Mesenchymal stem cell (in vitro differentiated cells and primary cell): Measurements from ENCODE around the gene CHCHD6.

Experiments
- DNase-seq: peaks from one replicate; pipeline ENCODE4 v3.0.0-alpha.2; 2013
- H2AFZ ChIP-seq: one replicate; pipeline ENCODE4 v1.6.1; 2013; ENCODE audit warnings: low read depth, mild to moderate bottlenecking, control low read depth, inconsistent platforms, low read length, moderate library complexity
- H2AK5ac ChIP-seq: 2 replicates; pipeline ENCODE4 v1.6.1; 2013; ENCODE audit warnings: low read length, moderate library complexity, mild to moderate bottlenecking, inconsistent platforms; ENCODE audit not compliant: severe bottlenecking
- H2BK120ac ChIP-seq: one replicate; pipeline ENCODE4 v1.6.1; 2013; ENCODE audit warnings: low read depth, mild to moderate bottlenecking, inconsistent platforms, low read length, moderate library complexity
- H2BK12ac ChIP-seq, 2 experiments: one replicate each; pipeline ENCODE4 v1.6.1; 2013; ENCODE audit warnings: inconsistent platforms in 2 of 2, low read length in 2 of 2, mild to moderate bottlenecking in 2 of 2, moderate library complexity in 2 of 2, control low read depth in 1 of 2
- H2BK15ac ChIP-seq: one replicate; pipeline ENCODE4 v1.6.1; 2013; ENCODE audit warnings: mild to moderate bottlenecking, low read depth, inconsistent platforms; ENCODE audit not compliant: poor library complexity, severe bottlenecking
- H2BK5ac ChIP-seq: 2 replicates; pipeline ENCODE4 v1.6.1; 2013; ENCODE audit warnings: low read depth, mild to moderate bottlenecking, low read length, control low read depth, inconsistent platforms; ENCODE audit not compliant: poor library complexity, severe bottlenecking
- H3K14ac ChIP-seq, 2 experiments: one replicate each; pipeline ENCODE4 v1.6.1; 2013; ENCODE audit warnings: inconsistent platforms in 2 of 2, low read length in 2 of 2, control low read depth in 1 of 2, mild to moderate bottlenecking in 1 of 2, moderate library complexity in 1 of 2
- H3K18ac ChIP-seq, 2 experiments: one replicate each; pipeline ENCODE4 v1.6.1; 2013; ENCODE audit warnings: inconsistent platforms in 2 of 2, low read length in 2 of 2, control low read depth in 1 of 2, low read depth in 1 of 2, mild to moderate bottlenecking in 1 of 2
- H3K23ac ChIP-seq, 2 experiments: one replicate each; pipeline ENCODE4 v1.6.1; 2013; ENCODE audit warnings: inconsistent platforms in 2 of 2, low read length in 2 of 2, mild to moderate bottlenecking in 2 of 2, moderate library complexity in 2 of 2, control low read depth in 1 of 2
- H3K27ac ChIP-seq: 2 replicates; pipeline ENCODE4 v1.5.1; 2013; ENCODE audit warnings: mild to moderate bottlenecking, moderate library complexity, low read length, control low read depth, inconsistent platforms; ENCODE audit not compliant: poor library complexity, severe bottlenecking
- H3K27me3 ChIP-seq, 2 experiments: 2 replicates each; pipeline versions ENCODE4 v1.6.1 to v1.7.0; 2013; ENCODE audit warnings: low read length in 2 of 2, mild to moderate bottlenecking in 2 of 2, moderate library complexity in 2 of 2, control low read depth in 1 of 2, inconsistent platforms in 1 of 2; ENCODE audit not compliant: control insufficient read depth in 1 of 2, insufficient read depth in 1 of 2
- H3K36me3 ChIP-seq, 2 experiments: 2 replicates each; pipeline versions ENCODE4 v1.6.1 to v1.7.0; 2013; ENCODE audit warnings: low read length in 2 of 2, control low read depth in 1 of 2, inconsistent platforms in 1 of 2, low read depth in 1 of 2, mild to moderate bottlenecking in 1 of 2; ENCODE audit not compliant: insufficient read depth in 2 of 2, control insufficient read depth in 1 of 2
- H3K4ac ChIP-seq, 2 experiments: one replicate each; pipeline ENCODE4 v1.6.1; 2013; ENCODE audit warnings: inconsistent platforms in 2 of 2, low read length in 2 of 2, mild to moderate bottlenecking in 2 of 2, moderate library complexity in 2 of 2, control low read depth in 1 of 2, low read depth in 1 of 2
- H3K4me1 ChIP-seq: 2 replicates; pipeline ENCODE4 v1.6.1; 2013; ENCODE audit warnings: low read depth, low read length, control low read depth; ENCODE audit not compliant: control insufficient read depth, insufficient read depth
- H3K4me2 ChIP-seq: 2 replicates; pipeline ENCODE4 v1.6.1; 2013; ENCODE audit warnings: low read length, mild to moderate bottlenecking, inconsistent platforms; ENCODE audit not compliant: poor library complexity, severe bottlenecking
- H3K4me3 ChIP-seq, 2 experiments: 2 replicates each; pipeline versions ENCODE4 v1.5.1 to v1.7.0; 2013; ENCODE audit warnings: low read length in 2 of 2, mild to moderate bottlenecking in 2 of 2, control low read depth in 1 of 2, low read depth in 1 of 2; ENCODE audit not compliant: insufficient read depth in 1 of 2
- H3K79me1 ChIP-seq: replicated peaks from 2 replicates; pipeline ENCODE4 v1.6.1; 2013; ENCODE audit warnings: mild to moderate bottlenecking, control low read depth, low read length, inconsistent platforms; ENCODE audit not compliant: poor library complexity, severe bottlenecking
- H3K9ac ChIP-seq: 2 replicates; pipeline ENCODE4 v1.7.0; 2013; ENCODE audit warnings: mild to moderate bottlenecking, low read length, moderate library complexity
- H3K9me3 ChIP-seq: 2 replicates; pipeline ENCODE4 v1.7.0; 2013; ENCODE audit warnings: mild to moderate bottlenecking, low read length; ENCODE audit not compliant: control insufficient read depth
- H4K8ac ChIP-seq: one replicate; pipeline ENCODE4 v1.6.1; 2013; ENCODE audit warnings: inconsistent platforms, mild to moderate bottlenecking, low read length, moderate library complexity
- H4K91ac ChIP-seq: one replicate; pipeline ENCODE4 v1.6.1; 2013; ENCODE audit warnings: mild to moderate bottlenecking, low read length, inconsistent platforms
- WGBS: methylation state at CpG from one replicate; pipeline ENCODE4 v1.1.7; 2013; ENCODE audit warnings: mixed read lengths; 5-methylcytosine and 5-hydroxymethylcytosine counted together

The CHCHD6 gene

GRCh38 chr3:127004641-127005397, 300.8 kb downstream of the CHCHD6 start:
- no peak for DNase-seq
- H3K18ac ChIP-seq: peak overlapping the region in 1 of 2 experiments; percentile 5
- no peak overlapping the region for H4K8ac ChIP-seq
- H2BK120ac ChIP-seq: no peak overlapping the region
- no peaks in the 10 kb centered on the region for H3K9me3 ChIP-seq
- H3K4me2 ChIP-seq: no peak overlapping the region
- no peaks in the 10 kb centered on the region for H3K27me3 ChIP-seq
- no peak overlapping the region for H3K23ac ChIP-seq
- peaks cover 18 to 56% of the 10 kb centered on the region in 2 experiments for H3K36me3 ChIP-seq
- no peak overlapping the region for H3K4me3 ChIP-seq
- peak overlapping the region; percentile 30 for H4K91ac ChIP-seq
- no peak overlapping the region for H3K4ac ChIP-seq
- H3K4me1 ChIP-seq: peaks cover 48% of the 10 kb centered on the region
- 97% methylated on average over 31 of the region's 32 CpGs for WGBS
- H3K79me1 ChIP-seq: peaks cover 39% of the 10 kb centered on the region
- H2BK12ac ChIP-seq: peak overlapping the region in 1 of 2 experiments; percentile 33
- H2BK5ac ChIP-seq: no peak overlapping the region
- no peak overlapping the region for H3K14ac ChIP-seq
- no peak overlapping the region for H2BK15ac ChIP-seq
- no peak overlapping the region for H3K27ac ChIP-seq
- no peak overlapping the region for H2AFZ ChIP-seq
- H2AK5ac ChIP-seq: no peak overlapping the region
- H3K9ac ChIP-seq: no peak overlapping the region

GRCh38 chr3:127005864-127006500, 301.9 kb downstream of the CHCHD6 start:
- Histone ChIP-seq H3K23ac (no peak overlapping the region), H3K4me2 (no peak overlapping the region), H2BK15ac (no peak overlapping the region), H3K4me1 (peaks cover 39% of the 10 kb centered on the region), H3K4ac (no peak overlapping the region), H3K9ac (no peak overlapping the region), H4K91ac (peak overlapping the region; percentile 14), H3K36me3 (peaks cover 22 to 56% of the 10 kb centered on the region in 2 experiments), H3K4me3 (no peak overlapping the region), H2AK5ac (no peak overlapping the region), H3K27ac (peak overlapping the region; percentile 11), H2AFZ (no peak overlapping the region), H2BK120ac (no peak overlapping the region), H2BK12ac (no peak overlapping the region), H4K8ac (no peak overlapping the region), H3K79me1 (peaks cover 43% of the 10 kb centered on the region), H2BK5ac (no peak overlapping the region), H3K14ac (no peak overlapping the region), H3K27me3 (no peaks in the 10 kb centered on the region), H3K9me3 (no peaks in the 10 kb centered on the region), H3K18ac (no peak overlapping the region)
- no peak for DNase-seq
- WGBS: 96% methylated on average over 17 of the region's 17 CpGs

- no peaks in the 10 kb centered on the region for H3K9me3 ChIP-seq
- no peak overlapping the region for H3K9ac ChIP-seq
- H2AFZ ChIP-seq: no peak overlapping the region
- H3K36me3 ChIP-seq: peaks cover 25 to 60% of the 10 kb centered on the region in 2 experiments
- no peak overlapping the region for H3K14ac ChIP-seq
- no peak overlapping the region for H3K4me3 ChIP-seq
- no peak overlapping the region for H2BK12ac ChIP-seq
- H3K4ac ChIP-seq: no peak overlapping the region
- no peak overlapping the region for H3K27ac ChIP-seq
- no peak overlapping the region for H3K4me2 ChIP-seq
- no peak overlapping the region for H3K23ac ChIP-seq
- WGBS: 91% methylated on average over 8 of the region's 8 CpGs
- peaks cover 52% of the 10 kb centered on the region for H3K79me1 ChIP-seq
- H3K27me3 ChIP-seq: no peaks in the 10 kb centered on the region
- no peak overlapping the region for H3K18ac ChIP-seq
- H4K8ac ChIP-seq: no peak overlapping the region
- H2BK5ac ChIP-seq: no peak overlapping the region
- no peak overlapping the region for H2AK5ac ChIP-seq
- peaks cover 34% of the 10 kb centered on the region for H3K4me1 ChIP-seq
- H2BK15ac ChIP-seq: no peak overlapping the region
- H4K91ac ChIP-seq: no peak overlapping the region
- no peak for DNase-seq
- H2BK120ac ChIP-seq: no peak overlapping the region
Measured at GRCh38 chr3:127006781-127007436, 302.9 kb downstream of the CHCHD6 start.

- no peaks in the 10 kb centered on the region for H3K27me3 ChIP-seq
- peak overlapping the region; percentile 46 for H4K91ac ChIP-seq
- no peak overlapping the region for H2AFZ ChIP-seq
- no peak overlapping the region for H3K9ac ChIP-seq
- no peaks in the 10 kb centered on the region for H3K9me3 ChIP-seq
- H2AK5ac ChIP-seq: no peak overlapping the region
- no peak overlapping the region for H3K18ac ChIP-seq
- no peak overlapping the region for H3K14ac ChIP-seq
- WGBS: 96% methylated on average over 10 of the region's 10 CpGs
- H3K4me1 ChIP-seq: peaks cover 27% of the 10 kb centered on the region
- no peak overlapping the region for H2BK120ac ChIP-seq
- no peak overlapping the region for H2BK5ac ChIP-seq
- H2BK12ac ChIP-seq: no peak overlapping the region
- no peak overlapping the region for H4K8ac ChIP-seq
- peaks cover 38 to 73% of the 10 kb centered on the region in 2 experiments for H3K36me3 ChIP-seq
- no peak overlapping the region for H3K4me3 ChIP-seq
- no peak overlapping the region for H3K27ac ChIP-seq
- no peak overlapping the region for H3K23ac ChIP-seq
- no peak overlapping the region for H3K4ac ChIP-seq
- H2BK15ac ChIP-seq: no peak overlapping the region
- peaks cover 61% of the 10 kb centered on the region for H3K79me1 ChIP-seq
- DNase-seq: no peak
- no peak overlapping the region for H3K4me2 ChIP-seq
Measured at GRCh38 chr3:127008236-127008635, 304.2 kb downstream of the CHCHD6 start.
